Mammary epithelial cell (primary cell): ENCODE measurements around the gene LSAMP.

Experiments used
- EZH2 ChIP-seq: IDR thresholded peaks from 2 replicates; pipeline ENCODE4 v1.6.1; 2012; ENCODE audit warnings: low read length, inconsistent platforms, borderline replicate concordance
- TF ChIP-seq, protein P1 (sequence below), 2 donors: IDR thresholded peaks in 1 of 2; conservative IDR thresholded peaks in 1 of 2; 2 replicates each; pipeline ENCODE4 v1.5.1; 2011 to 2012; ENCODE audit warnings: inconsistent platforms in 2 of 2, low read length in 2 of 2, mild to moderate bottlenecking in 2 of 2, control low read depth in 1 of 2, low read depth in 1 of 2; ENCODE audit not compliant: insufficient read depth in 1 of 2; ENCODE audit errors: extremely low read depth in 1 of 2

DNA sequence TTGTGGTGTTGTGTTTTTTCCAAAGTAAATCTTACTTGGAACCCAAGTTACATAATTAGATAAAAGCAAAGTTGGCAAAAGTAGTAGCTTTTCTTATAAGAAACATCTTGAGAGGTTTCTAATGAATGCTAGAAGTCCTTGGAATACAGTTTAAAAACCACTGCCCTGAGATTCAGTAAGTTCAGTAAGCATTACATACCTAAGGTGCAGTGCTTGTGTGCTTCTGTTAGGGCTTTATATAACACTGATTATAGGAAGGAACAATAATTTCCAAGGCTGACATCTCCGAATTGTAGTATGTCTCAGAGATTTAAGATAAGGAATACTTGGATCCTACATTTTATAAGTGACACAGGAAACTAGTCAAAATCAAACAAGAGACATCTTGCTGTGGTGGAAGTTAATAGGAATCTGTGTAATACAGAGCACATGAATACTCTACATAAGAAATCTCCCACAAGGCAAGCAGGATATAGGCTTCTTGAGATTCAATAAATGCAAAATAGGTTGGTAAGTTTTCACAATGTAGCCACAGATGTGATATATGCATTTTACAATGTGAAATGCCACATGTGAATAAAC, 268.2 kb downstream of the LSAMP start:
- TF ChIP-seq, protein P1, sequence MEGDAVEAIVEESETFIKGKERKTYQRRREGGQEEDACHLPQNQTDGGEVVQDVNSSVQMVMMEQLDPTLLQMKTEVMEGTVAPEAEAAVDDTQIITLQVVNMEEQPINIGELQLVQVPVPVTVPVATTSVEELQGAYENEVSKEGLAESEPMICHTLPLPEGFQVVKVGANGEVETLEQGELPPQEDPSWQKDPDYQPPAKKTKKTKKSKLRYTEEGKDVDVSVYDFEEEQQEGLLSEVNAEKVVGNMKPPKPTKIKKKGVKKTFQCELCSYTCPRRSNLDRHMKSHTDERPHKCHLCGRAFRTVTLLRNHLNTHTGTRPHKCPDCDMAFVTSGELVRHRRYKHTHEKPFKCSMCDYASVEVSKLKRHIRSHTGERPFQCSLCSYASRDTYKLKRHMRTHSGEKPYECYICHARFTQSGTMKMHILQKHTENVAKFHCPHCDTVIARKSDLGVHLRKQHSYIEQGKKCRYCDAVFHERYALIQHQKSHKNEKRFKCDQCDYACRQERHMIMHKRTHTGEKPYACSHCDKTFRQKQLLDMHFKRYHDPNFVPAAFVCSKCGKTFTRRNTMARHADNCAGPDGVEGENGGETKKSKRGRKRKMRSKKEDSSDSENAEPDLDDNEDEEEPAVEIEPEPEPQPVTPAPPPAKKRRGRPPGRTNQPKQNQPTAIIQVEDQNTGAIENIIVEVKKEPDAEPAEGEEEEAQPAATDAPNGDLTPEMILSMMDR (conservative IDR thresholded peaks at IDR 0.05 in 1 of 2, IDR thresholded peaks at IDR 0.05 in 1 of 2; ENCODE audit: extremely low read depth in 1 of 2, insufficient read depth in 1 of 2, low read depth in 1 of 2, low read length in 2 of 2): no peak
- TF ChIP-seq EZH2: no peak
